Nephron (organoid): ENCODE measurements around the gene ELOB.
A peak's percentile ranks its signal among the peaks of the same experiment; 100 is the strongest.

Experiments used
- H3K27ac Mint-ChIP-seq, 3 experiments: 2 replicates each; pipeline ENCODE4 v1.8.0; 2020; ENCODE audit warnings: mixed read lengths in 3 of 3, mild to moderate bottlenecking in 2 of 3, moderate library complexity in 1 of 3
- H3K27me3 Mint-ChIP-seq: 2 replicates; pipeline ENCODE4 v1.8.0; 2021; ENCODE audit warnings: low read depth, mild to moderate bottlenecking, moderate library complexity, mixed read lengths
- H3K36me3 Mint-ChIP-seq: 2 replicates; pipeline ENCODE4 v1.8.0; 2020; ENCODE audit warnings: low read depth, mixed read lengths
- H3K4me1 Mint-ChIP-seq: 2 replicates; pipeline ENCODE4 v1.8.0; 2020; ENCODE audit warnings: mixed read lengths
- H3K4me3 Mint-ChIP-seq, 3 experiments: 2 replicates each; pipeline ENCODE4 v1.8.0; 2020; ENCODE audit warnings: mild to moderate bottlenecking in 3 of 3, mixed read lengths in 3 of 3, moderate library complexity in 2 of 3
- H3K9me3 Mint-ChIP-seq: 2 replicates; pipeline ENCODE4 v1.8.0; 2020; ENCODE audit warnings: mixed read lengths
- TF ChIP-seq, protein P1 (sequence below), 3 experiments: fragments of 200-600 bp; sonication (generic); IDR thresholded peaks; one replicate each; pipeline ENCODE4 v1.5.0; 2021; ENCODE audit warnings: antibody characterized with exemption in 3 of 3; ENCODE audit not compliant: unreplicated experiment in 3 of 3

ELOB gene

DNA sequence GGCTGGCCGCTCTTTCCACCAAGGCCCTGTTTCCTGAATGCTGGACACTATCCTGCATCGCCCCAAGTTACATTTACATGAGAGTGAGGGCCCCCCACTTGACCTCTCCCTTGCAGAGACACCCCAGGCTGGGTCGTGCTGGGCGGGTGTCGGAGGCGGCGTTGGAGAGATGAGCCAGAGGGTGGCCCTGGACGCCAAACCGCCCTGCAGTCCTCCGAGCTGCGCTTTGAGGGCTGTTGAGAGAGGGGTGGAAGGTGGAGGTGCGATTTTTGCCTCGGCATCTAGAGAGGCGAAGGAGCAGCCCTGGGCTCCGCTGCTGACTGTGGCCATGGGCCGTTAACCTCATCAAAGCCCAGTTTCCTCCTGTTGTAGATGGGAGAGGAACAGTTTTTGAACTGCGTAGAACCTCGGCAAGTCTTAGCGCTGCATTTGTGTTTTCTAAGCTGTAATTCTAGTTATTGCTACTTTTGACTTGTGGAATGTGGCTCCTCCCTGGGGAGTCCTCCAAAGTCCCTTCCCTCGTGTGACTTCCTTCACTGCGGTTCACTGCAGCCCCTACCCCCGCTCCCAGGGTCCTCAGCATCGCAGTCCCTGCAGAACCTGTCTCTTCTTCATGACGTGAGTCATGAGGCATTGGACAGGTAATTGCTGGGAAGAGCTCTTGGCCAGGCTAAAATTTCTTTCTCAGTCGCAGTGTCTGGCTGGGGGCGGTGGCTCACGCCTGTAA is 986 bp upstream of the ELOB start:
- peak overlapping the region; percentile 93 to 96 (median 96) for H3K4me3 Mint-ChIP-seq
- TF ChIP-seq, protein P1, sequence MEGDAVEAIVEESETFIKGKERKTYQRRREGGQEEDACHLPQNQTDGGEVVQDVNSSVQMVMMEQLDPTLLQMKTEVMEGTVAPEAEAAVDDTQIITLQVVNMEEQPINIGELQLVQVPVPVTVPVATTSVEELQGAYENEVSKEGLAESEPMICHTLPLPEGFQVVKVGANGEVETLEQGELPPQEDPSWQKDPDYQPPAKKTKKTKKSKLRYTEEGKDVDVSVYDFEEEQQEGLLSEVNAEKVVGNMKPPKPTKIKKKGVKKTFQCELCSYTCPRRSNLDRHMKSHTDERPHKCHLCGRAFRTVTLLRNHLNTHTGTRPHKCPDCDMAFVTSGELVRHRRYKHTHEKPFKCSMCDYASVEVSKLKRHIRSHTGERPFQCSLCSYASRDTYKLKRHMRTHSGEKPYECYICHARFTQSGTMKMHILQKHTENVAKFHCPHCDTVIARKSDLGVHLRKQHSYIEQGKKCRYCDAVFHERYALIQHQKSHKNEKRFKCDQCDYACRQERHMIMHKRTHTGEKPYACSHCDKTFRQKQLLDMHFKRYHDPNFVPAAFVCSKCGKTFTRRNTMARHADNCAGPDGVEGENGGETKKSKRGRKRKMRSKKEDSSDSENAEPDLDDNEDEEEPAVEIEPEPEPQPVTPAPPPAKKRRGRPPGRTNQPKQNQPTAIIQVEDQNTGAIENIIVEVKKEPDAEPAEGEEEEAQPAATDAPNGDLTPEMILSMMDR (IDR thresholded peaks at IDR 0.05; ENCODE audit: unreplicated experiment in 3 of 3), result no peak
- H3K4me1 Mint-ChIP-seq, result peaks cover 15% of the 10 kb centered on the region
- no peaks in the 10 kb centered on the region for H3K27me3 Mint-ChIP-seq
- peaks cover 7% of the 10 kb centered on the region for H3K36me3 Mint-ChIP-seq
- H3K27ac Mint-ChIP-seq, result peak overlapping the region; percentile 99 to 100 (median 100)
- H3K9me3 Mint-ChIP-seq, result no peaks in the 10 kb centered on the region

- Mint-ChIP-seq H3K27me3 (no peaks in the 10 kb centered on the region), H3K36me3 (peaks cover 21% of the 10 kb centered on the region), H3K9me3 (no peaks in the 10 kb centered on the region), H3K4me1 (peaks cover 25% of the 10 kb centered on the region), H3K27ac (peak overlapping the region; percentile 99 to 100 (median 99)), H3K4me3 (peak overlapping the region; percentile 95 to 100 (median 97))
- TF ChIP-seq, protein P1 (IDR thresholded peaks at IDR 0.05; ENCODE audit: unreplicated experiment in 3 of 3), result no peak
Measured at GRCh38 chr16:2776500-2777139, 460 bp downstream of the ELOB start.

DNA sequence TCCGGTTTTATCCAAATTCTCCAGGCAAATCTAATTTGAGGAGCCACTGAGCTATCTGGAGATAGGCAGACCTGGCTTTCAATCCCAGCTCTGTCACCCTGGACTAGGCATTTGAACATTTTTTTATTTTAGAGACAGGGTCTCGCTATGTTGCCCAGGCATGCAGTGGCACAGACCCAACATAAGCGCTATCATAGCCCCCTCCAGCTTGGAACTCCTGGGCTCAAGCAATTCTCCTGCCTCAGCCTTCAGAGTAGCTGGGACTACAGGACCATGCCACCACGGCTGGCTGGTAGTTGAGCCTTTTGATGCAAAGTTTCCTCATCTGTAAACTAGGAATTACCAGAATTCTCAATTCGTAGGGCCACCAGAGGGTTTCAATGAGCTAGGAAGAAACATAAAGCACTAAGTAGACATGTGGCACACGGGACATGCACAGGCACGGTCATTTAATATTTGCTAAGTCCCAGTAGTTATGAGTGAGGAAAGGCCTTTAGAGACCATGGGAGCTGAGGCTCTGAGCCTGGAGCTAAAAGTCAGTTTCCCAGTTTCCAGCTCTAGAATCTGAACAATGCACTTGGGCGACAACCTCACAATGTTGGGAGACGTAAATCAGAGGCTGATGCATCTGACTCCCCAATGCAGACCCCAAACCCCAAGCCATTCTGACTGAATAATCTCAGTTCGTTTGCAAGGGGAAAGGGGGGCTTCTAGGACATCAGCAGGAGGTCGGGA is 1.1 kb downstream of the ELOB start:
- TF ChIP-seq, protein P1 (IDR thresholded peaks at IDR 0.05; ENCODE audit: unreplicated experiment in 3 of 3), result no peak
- H3K4me3 Mint-ChIP-seq, result peak overlapping the region; percentile 95 to 100 (median 97)

DNA sequence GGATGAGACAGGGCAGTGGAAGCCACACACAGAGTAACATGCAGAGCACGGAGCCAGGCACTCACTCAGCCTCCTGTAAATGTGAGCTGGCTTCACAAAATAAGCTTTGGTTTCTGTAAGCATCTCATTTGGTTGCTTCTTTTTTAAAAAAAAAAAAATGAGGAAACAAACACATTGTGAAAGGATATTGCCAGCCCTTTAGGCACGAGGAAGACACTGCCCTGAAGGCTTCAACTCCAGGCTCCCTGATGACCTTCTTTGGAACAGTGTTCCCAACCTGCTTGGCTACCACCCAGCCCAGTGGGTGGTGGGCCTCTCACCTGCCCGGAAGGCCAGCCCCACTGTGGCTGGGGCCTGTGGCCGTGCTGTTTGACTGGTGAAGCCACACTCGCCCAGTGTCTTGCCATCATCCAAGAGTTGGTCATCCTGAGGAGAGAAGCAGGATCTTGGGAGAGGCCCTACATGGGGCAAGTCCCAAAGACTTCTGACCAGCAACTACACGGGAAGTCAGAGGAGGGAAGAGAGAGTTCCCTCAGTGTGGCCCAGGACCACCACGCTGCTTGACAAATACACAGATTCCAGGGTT is 1.9 kb downstream of the ELOB start:
- Mint-ChIP-seq H3K4me1 (peaks cover 33% of the 10 kb centered on the region), H3K36me3 (peaks cover 31% of the 10 kb centered on the region), H3K4me3 (peak overlapping the region; percentile 95 to 100 (median 97)), H3K9me3 (no peaks in the 10 kb centered on the region), H3K27me3 (no peaks in the 10 kb centered on the region), H3K27ac (peak overlapping the region in 2 of 3 experiments; percentile 68 to 99)
- TF ChIP-seq, protein P1 (IDR thresholded peaks at IDR 0.05; ENCODE audit: unreplicated experiment in 3 of 3), result no peak

More for the DNA sequence above, 1.1 kb downstream of the ELOB start:
- Mint-ChIP-seq H3K4me1 (peaks cover 30% of the 10 kb centered on the region), H3K27me3 (no peaks in the 10 kb centered on the region), H3K36me3 (peaks cover 28% of the 10 kb centered on the region), H3K9me3 (no peaks in the 10 kb centered on the region), H3K27ac (peak overlapping the region; percentile 99)

DNA sequence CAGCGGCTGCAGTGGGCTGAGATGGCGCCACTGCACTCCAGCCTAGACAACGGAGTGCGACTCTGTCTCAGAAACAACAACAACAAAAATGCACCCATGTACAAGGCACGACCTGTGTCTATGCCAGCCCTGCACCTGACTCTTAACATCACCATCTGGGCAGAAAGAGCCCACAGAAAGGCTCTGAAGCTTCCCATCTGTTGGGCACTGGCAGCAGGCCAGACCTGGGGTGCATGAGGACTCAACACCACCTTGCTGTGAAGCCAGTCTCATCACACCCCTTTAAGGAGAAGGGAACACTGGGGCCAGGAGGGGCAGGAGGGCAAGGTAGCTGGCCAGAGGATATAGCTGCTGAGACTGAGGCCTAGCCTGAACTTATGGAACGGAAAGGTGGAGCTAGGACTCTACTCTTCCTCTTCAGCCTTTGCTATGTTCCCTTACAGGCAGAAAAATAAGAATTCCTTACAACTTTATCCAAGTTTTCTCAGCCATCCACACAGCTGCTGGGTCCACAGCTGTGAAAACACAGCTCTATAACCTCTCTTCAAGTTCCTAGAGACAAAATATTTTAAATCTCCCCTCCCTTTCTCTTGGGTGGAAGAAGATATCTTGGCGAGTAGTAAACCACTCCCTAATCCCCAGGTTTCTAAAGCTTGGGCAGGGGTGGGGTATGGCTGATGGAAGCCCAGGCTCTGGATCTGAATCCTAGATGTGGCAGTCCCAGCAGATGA is 2.8 kb downstream of the ELOB start:
- Mint-ChIP-seq H3K9me3 (no peaks in the 10 kb centered on the region), H3K27ac (peak overlapping the region in 2 of 3 experiments; percentile 41 to 48), H3K36me3 (peaks cover 40% of the 10 kb centered on the region), H3K27me3 (no peaks in the 10 kb centered on the region), H3K4me3 (peak overlapping the region; percentile 51 to 67 (median 51)), H3K4me1 (peaks cover 39% of the 10 kb centered on the region)
- TF ChIP-seq, protein P1 (IDR thresholded peaks at IDR 0.05; ENCODE audit: unreplicated experiment in 3 of 3), result no peak
